Prostate gland (tissue), 2 donors: ENCODE data around the gene TNS3. TPM values are rescaled to one million over a fixed set of nuclear protein-coding genes. Genes with fewer than 3 reads are reported as not detected.

Experiments
- DNase-seq: peaks from one replicate; pipeline ENCODE4 v3.0.0-alpha.2; 2019; ENCODE audit warnings: low spot score
- H3K27ac ChIP-seq, 2 donors: fragments of 200-600 bp; sonication (generic); 2 replicates each; pipeline ENCODE4 v1.5.1; 2017 to 2019
- H3K27me3 ChIP-seq: fragments of 200-600 bp; sonication (generic); replicated peaks from 2 replicates; pipeline ENCODE4 v1.5.1; 2019; ENCODE audit not compliant: insufficient read depth
- H3K36me3 ChIP-seq, 2 donors: fragments of 200-600 bp; sonication (generic); 1 replicate in 1 of 2; 2 replicates in 1 of 2; pipeline versions ENCODE4 v1.5.1 to v1.8.1; 2017 to 2019
- H3K4me1 ChIP-seq: fragments of 200-600 bp; sonication (generic); replicated peaks from 2 replicates; pipeline ENCODE4 v1.5.1; 2019
- H3K4me3 ChIP-seq, 2 donors: fragments of 200-600 bp; sonication (generic); 2 replicates each; pipeline ENCODE4 v1.5.1; 2017 to 2019
- H3K9me3 ChIP-seq: fragments of 200-600 bp; sonication (generic); 2 replicates; pipeline ENCODE4 v1.5.1; 2017
- POLR2A ChIP-seq: fragments of 450-650 bp; IDR thresholded peaks from one replicate; pipeline ENCODE4 v1.6.1; 2016; ENCODE audit warnings: antibody characterized with exemption, mild to moderate bottlenecking
- POLR2AphosphoS5 ChIP-seq: sonication (generic); formaldehyde crosslinking; IDR thresholded peaks from one replicate; pipeline ENCODE4 v1.6.1; 2017; ENCODE audit warnings: antibody characterized with exemption
- WGBS: methylation state at CpG from one replicate; pipeline ENCODE4 v1.1.5; 2018; 5-methylcytosine and 5-hydroxymethylcytosine counted together
- intact Hi-C: fragments of 100-400 bp; cut with DNase I; formaldehyde crosslinking; loops from one replicate; pipeline ENCODE4 v1.14.2; 2022
- total RNA-seq, 2 donors: library from RNA; depleted of rRNA; stranded (reverse); fragments of >200 nt; gene quantifications; one replicate each; pipeline ENCODE4 v1.1.0, GENCODE V29; 2016
- TF ChIP-seq, protein P1 (sequence below), 4 experiments: fragments of 200-600 bp in 2 of 4; fragments of 450-650 bp in 2 of 4; sonication (generic) in 2 of 4; IDR thresholded peaks; 1 replicate in 3 of 4; 2 replicates in 1 of 4; pipeline ENCODE4 v1.5.1; 2016 to 2019; ENCODE audit warnings: antibody characterized with exemption in 4 of 4, mild to moderate bottlenecking in 2 of 4, moderate library complexity in 2 of 4

Gene TNS3
- total RNA-seq, 2 donors from 2014 or later = 19.5 to 95.8 TPM

DNA sequence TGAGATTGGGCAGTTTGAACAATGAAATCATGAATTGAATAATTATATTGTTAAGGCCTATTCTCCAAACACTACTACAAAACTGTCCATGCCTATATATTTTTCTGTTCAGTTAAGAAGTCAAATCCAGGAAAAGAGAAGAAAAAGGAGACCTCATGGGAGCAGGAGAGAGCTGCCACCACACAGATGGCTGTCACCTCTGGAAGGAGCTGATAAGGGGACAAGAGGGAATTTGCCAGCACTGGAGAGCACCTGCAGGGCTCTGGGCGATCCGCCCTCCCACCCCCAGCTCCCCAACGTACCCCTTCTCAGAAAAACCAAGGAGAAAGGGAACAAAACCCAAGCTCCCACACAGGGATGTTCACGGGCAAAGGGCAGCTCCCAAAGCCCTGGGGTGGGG lies 227.8 kb downstream of the TNS3 start:
- TF ChIP-seq POLR2A (no peak), POLR2AphosphoS5 (no peak)
- TF ChIP-seq, protein P1, sequence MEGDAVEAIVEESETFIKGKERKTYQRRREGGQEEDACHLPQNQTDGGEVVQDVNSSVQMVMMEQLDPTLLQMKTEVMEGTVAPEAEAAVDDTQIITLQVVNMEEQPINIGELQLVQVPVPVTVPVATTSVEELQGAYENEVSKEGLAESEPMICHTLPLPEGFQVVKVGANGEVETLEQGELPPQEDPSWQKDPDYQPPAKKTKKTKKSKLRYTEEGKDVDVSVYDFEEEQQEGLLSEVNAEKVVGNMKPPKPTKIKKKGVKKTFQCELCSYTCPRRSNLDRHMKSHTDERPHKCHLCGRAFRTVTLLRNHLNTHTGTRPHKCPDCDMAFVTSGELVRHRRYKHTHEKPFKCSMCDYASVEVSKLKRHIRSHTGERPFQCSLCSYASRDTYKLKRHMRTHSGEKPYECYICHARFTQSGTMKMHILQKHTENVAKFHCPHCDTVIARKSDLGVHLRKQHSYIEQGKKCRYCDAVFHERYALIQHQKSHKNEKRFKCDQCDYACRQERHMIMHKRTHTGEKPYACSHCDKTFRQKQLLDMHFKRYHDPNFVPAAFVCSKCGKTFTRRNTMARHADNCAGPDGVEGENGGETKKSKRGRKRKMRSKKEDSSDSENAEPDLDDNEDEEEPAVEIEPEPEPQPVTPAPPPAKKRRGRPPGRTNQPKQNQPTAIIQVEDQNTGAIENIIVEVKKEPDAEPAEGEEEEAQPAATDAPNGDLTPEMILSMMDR (IDR thresholded peaks at IDR 0.05) = no peak
- 84% methylated on average over 4 of the region's 4 CpGs for WGBS
- Histone ChIP-seq H3K9me3 (no peaks in the 10 kb centered on the region), H3K36me3 (no peaks in the 10 kb centered on the region), H3K27ac (no peak overlapping the region), H3K4me3 (no peak overlapping the region), H3K4me1 (no peaks in the 10 kb centered on the region), H3K27me3 (no peaks in the 10 kb centered on the region)
- intact Hi-C loops = no loop called here
- DNase-seq = no peak

DNA sequence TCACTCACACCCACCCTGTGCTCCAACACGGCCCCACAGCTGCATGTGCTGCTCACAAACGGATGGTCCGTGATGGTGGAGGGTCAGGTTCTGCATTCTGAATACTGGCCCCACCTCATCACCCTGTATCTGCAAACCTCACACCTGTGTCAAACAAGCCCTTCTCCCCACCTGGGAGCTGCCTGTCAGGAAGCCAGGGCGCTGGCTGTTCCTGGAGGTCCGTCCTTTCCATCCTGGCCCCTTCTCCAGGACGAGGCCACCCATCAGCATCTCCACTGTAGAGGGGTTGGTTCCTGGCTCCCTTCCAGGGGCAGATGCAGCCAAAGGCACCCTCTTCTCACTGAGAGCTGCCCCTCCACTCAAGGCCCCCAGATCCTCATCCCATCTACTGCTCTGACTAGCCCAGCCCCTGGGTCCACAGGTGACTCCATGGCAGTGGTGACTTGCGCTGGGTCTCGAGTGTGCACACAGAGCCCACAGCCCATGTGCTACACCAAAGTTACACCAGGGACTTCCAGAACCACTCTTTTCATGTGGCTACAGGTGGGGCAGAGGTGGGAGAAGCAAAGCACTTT lies 229.4 kb downstream of the TNS3 start:
- Histone ChIP-seq H3K9me3 (no peaks in the 10 kb centered on the region), H3K27me3 (no peaks in the 10 kb centered on the region), H3K36me3 (no peaks in the 10 kb centered on the region), H3K4me3 (no peak overlapping the region), H3K4me1 (no peaks in the 10 kb centered on the region), H3K27ac (no peak overlapping the region)
- intact Hi-C loops = no loop called here
- no peak for TF ChIP-seq POLR2A
- no peak for TF ChIP-seq POLR2AphosphoS5
- TF ChIP-seq, protein P1 (IDR thresholded peaks at IDR 0.05) = no peak
- 94% methylated on average over 8 of the region's 8 CpGs for WGBS
- no peak for DNase-seq

DNA sequence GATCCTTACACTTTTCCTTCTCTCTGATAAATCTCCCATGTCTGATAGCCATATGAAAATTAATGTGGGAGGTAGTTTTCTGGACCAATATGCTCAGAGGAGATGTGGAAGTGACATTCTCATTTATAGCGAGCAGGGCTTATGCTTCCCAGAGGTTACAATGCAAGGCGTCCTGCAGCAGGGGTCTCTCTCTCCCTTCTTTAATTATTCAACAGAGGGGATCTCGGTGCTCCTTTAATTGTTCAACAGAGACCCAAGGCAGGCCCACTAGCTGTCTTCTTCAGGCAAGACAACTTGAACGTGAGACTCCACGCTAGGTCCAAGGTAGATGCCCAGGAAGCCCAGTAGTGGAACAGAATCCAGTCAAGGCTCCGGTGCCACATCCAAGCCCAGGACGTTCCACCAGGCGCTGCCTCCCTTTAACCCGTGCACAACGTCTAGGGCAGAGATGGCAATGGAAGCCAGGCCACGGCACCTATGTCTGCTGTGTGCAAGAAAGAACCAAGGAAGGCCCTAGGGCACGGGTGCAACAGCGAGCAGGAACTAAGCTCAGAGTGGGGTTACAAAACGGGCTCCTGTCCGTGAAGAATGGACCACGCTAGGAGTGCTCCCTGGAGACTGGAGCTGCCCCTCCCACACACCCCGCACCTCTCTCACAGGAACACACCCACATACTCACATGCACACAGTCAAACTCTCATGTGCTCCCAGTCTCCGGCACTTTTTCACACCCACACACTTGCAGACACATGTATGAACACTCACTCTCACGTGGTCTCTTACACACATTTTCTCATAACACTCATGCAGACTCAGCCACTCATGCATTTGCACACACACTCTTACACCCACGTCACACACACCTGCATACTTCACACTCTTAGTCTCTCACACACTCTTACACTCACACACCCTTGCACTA lies 230.4 kb downstream of the TNS3 start:
- intact Hi-C loops = no loop called here
- Histone ChIP-seq H3K27ac (no peak overlapping the region), H3K27me3 (no peaks in the 10 kb centered on the region), H3K9me3 (no peaks in the 10 kb centered on the region), H3K4me3 (no peak overlapping the region), H3K36me3 (no peaks in the 10 kb centered on the region), H3K4me1 (no peaks in the 10 kb centered on the region)
- DNase-seq = no peak
- 87% methylated on average over 20 of the region's 20 CpGs for WGBS
- TF ChIP-seq, protein P1 (IDR thresholded peaks at IDR 0.05) = no peak
- TF ChIP-seq POLR2AphosphoS5 (no peak), POLR2A (no peak)

- Histone ChIP-seq H3K27ac (no peak overlapping the region), H3K36me3 (no peaks in the 10 kb centered on the region), H3K4me3 (no peak overlapping the region), H3K4me1 (no peaks in the 10 kb centered on the region), H3K9me3 (no peaks in the 10 kb centered on the region), H3K27me3 (no peaks in the 10 kb centered on the region)
- no peak for DNase-seq
- WGBS = 72% methylated on average over 5 of the region's 5 CpGs
- intact Hi-C loops = no loop called here
- TF ChIP-seq POLR2AphosphoS5 (no peak), POLR2A (no peak)
- TF ChIP-seq, protein P1 (IDR thresholded peaks at IDR 0.05) = no peak
These were observed 231.5 kb downstream of the TNS3 start for GRCh38 chr7:47350425-47350824.

DNA sequence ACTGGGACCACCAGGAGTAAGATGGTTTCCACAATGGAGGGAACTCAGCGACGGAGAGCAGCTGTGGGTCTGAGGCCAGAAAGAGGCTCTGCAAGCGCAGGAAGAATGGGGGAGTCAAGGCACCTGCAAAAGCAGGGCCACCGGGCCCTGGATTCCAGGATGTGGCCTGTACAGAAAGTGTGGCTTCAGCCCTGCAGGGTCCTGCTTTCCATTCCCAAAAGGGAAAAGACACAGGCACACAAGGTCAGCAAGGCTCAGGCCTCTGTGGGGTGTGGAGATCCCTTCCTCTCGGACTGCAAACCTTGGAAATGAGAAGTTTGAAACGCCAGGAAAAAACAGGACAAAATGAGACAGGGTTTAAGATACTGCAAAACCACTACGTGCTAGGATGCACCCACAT lies 232.5 kb downstream of the TNS3 start:
- no peak for DNase-seq
- WGBS = 94% methylated on average over 7 of the region's 7 CpGs
- intact Hi-C loops = no loop called here
- no peaks in the 10 kb centered on the region for H3K9me3 ChIP-seq
- H3K4me3 ChIP-seq = no peak overlapping the region
- no peaks in the 10 kb centered on the region for H3K36me3 ChIP-seq
- H3K27ac ChIP-seq = no peak overlapping the region
- H3K4me1 ChIP-seq = no peaks in the 10 kb centered on the region
- TF ChIP-seq POLR2AphosphoS5 = no peak
- no peak for TF ChIP-seq POLR2A
- TF ChIP-seq, protein P1 (IDR thresholded peaks at IDR 0.05) = no peak
- no peaks in the 10 kb centered on the region for H3K27me3 ChIP-seq
